HAP-1 (cell line): ENCODE measurements around the gene ADCY7.

Experiments used
- DNase-seq, 2 experiments: peaks; one replicate each; pipeline ENCODE4 v3.0.0-alpha.2; 2016 to 2020; ENCODE audit warnings: low spot score in 2 of 2
- H3K27me3 ChIP-seq: fragments of 250-450 bp; sonication (Bioruptor Pico); 2 replicates; pipeline ENCODE4 v1.5.1; 2020; ENCODE audit warnings: low read depth, mild to moderate bottlenecking, moderate library complexity
- H3K36me3 ChIP-seq: fragments of 250-450 bp; sonication (Bioruptor Pico); replicated peaks from 2 replicates; pipeline ENCODE4 v1.5.1; 2020; ENCODE audit warnings: mild to moderate bottlenecking
- H3K4me1 ChIP-seq: fragments of 250-450 bp; sonication (Bioruptor Pico); 2 replicates; pipeline ENCODE4 v1.5.1; 2020; ENCODE audit warnings: mild to moderate bottlenecking
- H3K4me3 ChIP-seq: fragments of 250-450 bp; sonication (Bioruptor Pico); 2 replicates; pipeline ENCODE4 v1.5.1; 2020; ENCODE audit warnings: mild to moderate bottlenecking, moderate library complexity
- H3K9me3 ChIP-seq: fragments of 250-450 bp; sonication (Bioruptor Pico); 2 replicates; pipeline ENCODE4 v1.5.1; 2020; ENCODE audit warnings: mild to moderate bottlenecking, moderate library complexity
- in situ Hi-C: fragments of 300-500 bp; cut with MboI; formaldehyde crosslinking; loops from 3 replicates; pipeline ENCODE4 v1.14.3; 2020; ENCODE audit warnings: low sequenced_read_pairs, inconsistent platforms, mixed read lengths

Gene ADCY7

GRCh38 chr16:50308237-50308965, 42.0 kb downstream of the ADCY7 start:
- Histone ChIP-seq H3K36me3 (peaks cover 7% of the 10 kb centered on the region), H3K27me3 (no peaks in the 10 kb centered on the region), H3K9me3 (no peaks in the 10 kb centered on the region), H3K4me1 (no peaks in the 10 kb centered on the region), H3K4me3 (no peak overlapping the region)
- no peak for DNase-seq
- in situ Hi-C loops = no loop called here

- Histone ChIP-seq H3K9me3 (no peaks in the 10 kb centered on the region), H3K27me3 (no peaks in the 10 kb centered on the region), H3K4me1 (no peaks in the 10 kb centered on the region), H3K4me3 (no peak overlapping the region), H3K36me3 (peaks cover 14% of the 10 kb centered on the region)
- no peak for DNase-seq
- in situ Hi-C loops = no loop called here
These were observed 42.8 kb downstream of the ADCY7 start for GRCh38 chr16:50309156-50309526.

- in situ Hi-C loops = no loop called here
- H3K4me1 ChIP-seq = no peaks in the 10 kb centered on the region
- peaks cover 20% of the 10 kb centered on the region for H3K36me3 ChIP-seq
- H3K4me3 ChIP-seq = no peak overlapping the region
- DNase-seq = no peak
- no peaks in the 10 kb centered on the region for H3K27me3 ChIP-seq
- H3K9me3 ChIP-seq = no peaks in the 10 kb centered on the region
These were observed 43.4 kb downstream of the ADCY7 start for GRCh38 chr16:50309527-50310307.

- no peaks in the 10 kb centered on the region for H3K4me1 ChIP-seq
- H3K4me3 ChIP-seq = no peak overlapping the region
- H3K27me3 ChIP-seq = no peaks in the 10 kb centered on the region
- H3K36me3 ChIP-seq = peaks cover 28% of the 10 kb centered on the region
- in situ Hi-C loops = no loop called here
- H3K9me3 ChIP-seq = no peaks in the 10 kb centered on the region
- no peak for DNase-seq
These were observed 44.2 kb downstream of the ADCY7 start for GRCh38 chr16:50310308-50311133.

GRCh38 chr16:50311134-50311528, 44.8 kb downstream of the ADCY7 start:
- in situ Hi-C loops = no loop called here
- no peaks in the 10 kb centered on the region for H3K27me3 ChIP-seq
- H3K9me3 ChIP-seq = no peaks in the 10 kb centered on the region
- DNase-seq = no peak
- no peaks in the 10 kb centered on the region for H3K4me1 ChIP-seq
- H3K36me3 ChIP-seq = peaks cover 34% of the 10 kb centered on the region
- H3K4me3 ChIP-seq = no peak overlapping the region

GRCh38 chr16:50311891-50312501, 45.6 kb downstream of the ADCY7 start:
- Histone ChIP-seq H3K27me3 (no peaks in the 10 kb centered on the region), H3K4me3 (no peak overlapping the region), H3K36me3 (peaks cover 43% of the 10 kb centered on the region), H3K9me3 (no peaks in the 10 kb centered on the region), H3K4me1 (no peaks in the 10 kb centered on the region)
- DNase-seq = no peak
- in situ Hi-C loops = no loop called here

- H3K4me3 ChIP-seq = no peak overlapping the region
- H3K27me3 ChIP-seq = no peaks in the 10 kb centered on the region
- peaks cover 58% of the 10 kb centered on the region for H3K36me3 ChIP-seq
- H3K9me3 ChIP-seq = no peaks in the 10 kb centered on the region
- H3K4me1 ChIP-seq = no peaks in the 10 kb centered on the region
- in situ Hi-C loops = no loop called here
- DNase-seq = no peak
These were observed 47.5 kb downstream of the ADCY7 start for GRCh38 chr16:50313596-50314478.

GRCh38 chr16:50314665-50315064, 48.3 kb downstream of the ADCY7 start:
- H3K4me1 ChIP-seq = no peaks in the 10 kb centered on the region
- no peak overlapping the region for H3K4me3 ChIP-seq
- in situ Hi-C loops = no loop called here
- H3K9me3 ChIP-seq = no peaks in the 10 kb centered on the region
- no peaks in the 10 kb centered on the region for H3K27me3 ChIP-seq
- peaks cover 67% of the 10 kb centered on the region for H3K36me3 ChIP-seq
- DNase-seq = no peak

- no peaks in the 10 kb centered on the region for H3K27me3 ChIP-seq
- no peak for DNase-seq
- H3K4me1 ChIP-seq = no peaks in the 10 kb centered on the region
- H3K4me3 ChIP-seq = no peak overlapping the region
- in situ Hi-C loops = no loop called here
- no peaks in the 10 kb centered on the region for H3K9me3 ChIP-seq
- peaks cover 75% of the 10 kb centered on the region for H3K36me3 ChIP-seq
These were observed 49.1 kb downstream of the ADCY7 start for GRCh38 chr16:50315346-50315997.

GRCh38 chr16:50316102-50316847, 49.9 kb downstream of the ADCY7 start:
- in situ Hi-C loops = no loop called here
- H3K36me3 ChIP-seq = peaks cover 82% of the 10 kb centered on the region
- DNase-seq = no peak

GRCh38 chr16:50316848-50317630, 50.7 kb downstream of the ADCY7 start:
- H3K9me3 ChIP-seq = no peaks in the 10 kb centered on the region
- H3K4me3 ChIP-seq = no peak overlapping the region
- no peaks in the 10 kb centered on the region for H3K27me3 ChIP-seq
- H3K4me1 ChIP-seq = no peaks in the 10 kb centered on the region
- peaks cover 87% of the 10 kb centered on the region for H3K36me3 ChIP-seq
- no peak for DNase-seq
- in situ Hi-C loops = no loop called here

More at GRCh38 chr16:50316102-50316847, 49.9 kb downstream of the ADCY7 start:
- no peak overlapping the region for H3K4me3 ChIP-seq
- H3K9me3 ChIP-seq = no peaks in the 10 kb centered on the region
- no peaks in the 10 kb centered on the region for H3K4me1 ChIP-seq
- no peaks in the 10 kb centered on the region for H3K27me3 ChIP-seq
